Type B pancreatic cell (in vitro differentiated cells): ENCODE results near the gene CAPN10. TPM values are rescaled to one million over a fixed set of nuclear protein-coding genes. Genes with fewer than 3 reads are reported as not detected.
A peak's percentile ranks its signal among the peaks of the same experiment; 100 is the strongest.

Experiments
- DNase-seq: peaks from one replicate; pipeline ENCODE4 v3.0.0; 2021; ENCODE audit warnings: mixed read lengths; ENCODE audit not compliant: unreplicated experiment; ENCODE audit errors: extremely low spot score
- H3K27ac Mint-ChIP-seq: 2 replicates; pipeline ENCODE4 v1.8.0; 2021; ENCODE audit warnings: mild to moderate bottlenecking, mixed read lengths
- H3K27me3 Mint-ChIP-seq: 2 replicates; pipeline ENCODE4 v1.8.0; 2021; ENCODE audit warnings: mixed read lengths
- H3K36me3 Mint-ChIP-seq: 2 replicates; pipeline ENCODE4 v1.8.0; 2021; ENCODE audit warnings: mixed read lengths
- H3K4me1 Mint-ChIP-seq: one replicate; pipeline ENCODE4 v1.8.0; 2021; ENCODE audit warnings: mixed read lengths; ENCODE audit not compliant: unreplicated experiment
- H3K4me3 Mint-ChIP-seq: 2 replicates; pipeline ENCODE4 v1.8.0; 2021; ENCODE audit warnings: mild to moderate bottlenecking, mixed read lengths
- H3K9me3 Mint-ChIP-seq: 2 replicates; pipeline ENCODE4 v1.8.0; 2021; ENCODE audit warnings: mixed read lengths
- total RNA-seq: library from RNA; stranded (reverse); gene quantifications from 2 replicates; pipeline ENCODE4 v1.2.1, GENCODE V29; 2021; ENCODE audit warnings: low replicate concordance
- TF ChIP-seq, protein P1 (sequence below): fragments of 200-600 bp; sonication (generic); conservative IDR thresholded peaks from 2 replicates; pipeline ENCODE4 v1.5.0; 2021; ENCODE audit warnings: antibody characterized with exemption, mild to moderate bottlenecking

The CAPN10 gene
- total RNA-seq, 1 donor from 2014 or later, result 55.2 TPM

DNA sequence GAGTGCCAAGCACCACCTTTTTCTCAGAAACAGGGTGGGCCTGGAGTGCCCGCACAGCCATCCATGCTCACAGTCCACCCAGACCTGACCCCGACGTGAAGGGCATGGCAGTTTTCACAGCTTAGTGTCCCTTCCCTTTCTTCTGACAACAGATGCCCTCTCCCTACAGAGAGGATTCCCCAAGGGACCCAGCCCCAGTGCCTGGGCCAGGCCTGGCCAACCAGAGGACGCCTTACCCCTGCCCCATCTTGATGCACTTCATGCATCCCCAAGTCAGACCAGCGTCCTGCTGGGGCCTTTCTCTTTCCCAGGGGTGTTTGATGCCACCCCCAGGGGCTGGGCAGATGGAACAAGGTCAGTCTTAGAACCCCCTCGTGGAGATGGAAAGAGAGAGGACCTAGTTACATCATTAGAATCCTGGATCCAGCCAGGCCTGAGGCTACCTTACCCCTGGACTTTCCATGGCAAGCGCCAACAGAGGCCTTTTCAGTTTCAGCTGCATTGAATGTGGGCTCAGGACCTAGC, 32.5 kb upstream of the CAPN10 start:
- Mint-ChIP-seq H3K36me3 (peaks cover 14% of the 10 kb centered on the region), H3K4me3 (no peak overlapping the region), H3K27ac (no peak overlapping the region), H3K27me3 (no peaks in the 10 kb centered on the region), H3K9me3 (peaks cover 4% of the 10 kb centered on the region), H3K4me1 (peaks cover 9% of the 10 kb centered on the region)
- DNase-seq, result peak; percentile 62
- TF ChIP-seq, protein P1, sequence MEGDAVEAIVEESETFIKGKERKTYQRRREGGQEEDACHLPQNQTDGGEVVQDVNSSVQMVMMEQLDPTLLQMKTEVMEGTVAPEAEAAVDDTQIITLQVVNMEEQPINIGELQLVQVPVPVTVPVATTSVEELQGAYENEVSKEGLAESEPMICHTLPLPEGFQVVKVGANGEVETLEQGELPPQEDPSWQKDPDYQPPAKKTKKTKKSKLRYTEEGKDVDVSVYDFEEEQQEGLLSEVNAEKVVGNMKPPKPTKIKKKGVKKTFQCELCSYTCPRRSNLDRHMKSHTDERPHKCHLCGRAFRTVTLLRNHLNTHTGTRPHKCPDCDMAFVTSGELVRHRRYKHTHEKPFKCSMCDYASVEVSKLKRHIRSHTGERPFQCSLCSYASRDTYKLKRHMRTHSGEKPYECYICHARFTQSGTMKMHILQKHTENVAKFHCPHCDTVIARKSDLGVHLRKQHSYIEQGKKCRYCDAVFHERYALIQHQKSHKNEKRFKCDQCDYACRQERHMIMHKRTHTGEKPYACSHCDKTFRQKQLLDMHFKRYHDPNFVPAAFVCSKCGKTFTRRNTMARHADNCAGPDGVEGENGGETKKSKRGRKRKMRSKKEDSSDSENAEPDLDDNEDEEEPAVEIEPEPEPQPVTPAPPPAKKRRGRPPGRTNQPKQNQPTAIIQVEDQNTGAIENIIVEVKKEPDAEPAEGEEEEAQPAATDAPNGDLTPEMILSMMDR, result no peak

DNA sequence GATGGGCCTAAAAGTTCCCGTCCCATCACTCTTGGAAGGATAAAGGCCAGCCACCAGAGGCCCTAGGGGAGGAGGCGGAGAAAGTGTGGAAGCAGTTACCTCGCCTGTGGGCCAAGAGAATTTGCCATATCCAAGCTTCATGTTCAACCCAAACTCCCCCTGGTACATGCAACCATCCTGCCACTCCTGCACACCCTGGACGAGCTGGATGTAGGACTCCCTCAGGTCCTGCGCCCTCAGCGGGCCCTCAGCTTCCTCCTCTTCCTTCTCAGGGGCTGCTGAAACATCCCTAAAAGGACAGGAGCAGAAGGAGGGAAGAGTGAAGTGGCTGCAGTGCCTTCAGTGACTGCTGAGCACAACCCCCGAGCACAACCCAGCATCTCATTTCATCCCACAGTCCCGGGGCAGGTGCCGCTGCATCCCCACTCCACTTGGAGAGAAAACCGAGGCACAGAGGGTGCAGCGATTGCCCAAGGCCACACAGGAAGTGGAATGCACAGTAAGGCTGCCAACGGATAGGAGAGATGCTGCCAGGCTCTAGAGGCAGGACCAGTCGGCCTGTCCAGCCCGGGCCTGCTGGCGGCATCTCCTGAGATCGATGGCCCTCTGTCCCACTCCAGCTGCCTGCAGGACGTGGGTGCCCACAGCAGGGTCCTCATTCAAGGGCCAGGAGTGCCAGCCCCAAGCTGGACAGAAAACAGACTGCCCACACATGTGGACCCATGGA, 31.6 kb upstream of the CAPN10 start:
- H3K4me1 Mint-ChIP-seq, result peaks cover 16% of the 10 kb centered on the region
- H3K27ac Mint-ChIP-seq, result no peak overlapping the region
- TF ChIP-seq, protein P1, result no peak
- H3K9me3 Mint-ChIP-seq, result peaks cover 4% of the 10 kb centered on the region
- H3K4me3 Mint-ChIP-seq, result no peak overlapping the region
- H3K27me3 Mint-ChIP-seq, result no peaks in the 10 kb centered on the region
- peak; percentile 44 for DNase-seq
- H3K36me3 Mint-ChIP-seq, result peaks cover 14% of the 10 kb centered on the region

DNA sequence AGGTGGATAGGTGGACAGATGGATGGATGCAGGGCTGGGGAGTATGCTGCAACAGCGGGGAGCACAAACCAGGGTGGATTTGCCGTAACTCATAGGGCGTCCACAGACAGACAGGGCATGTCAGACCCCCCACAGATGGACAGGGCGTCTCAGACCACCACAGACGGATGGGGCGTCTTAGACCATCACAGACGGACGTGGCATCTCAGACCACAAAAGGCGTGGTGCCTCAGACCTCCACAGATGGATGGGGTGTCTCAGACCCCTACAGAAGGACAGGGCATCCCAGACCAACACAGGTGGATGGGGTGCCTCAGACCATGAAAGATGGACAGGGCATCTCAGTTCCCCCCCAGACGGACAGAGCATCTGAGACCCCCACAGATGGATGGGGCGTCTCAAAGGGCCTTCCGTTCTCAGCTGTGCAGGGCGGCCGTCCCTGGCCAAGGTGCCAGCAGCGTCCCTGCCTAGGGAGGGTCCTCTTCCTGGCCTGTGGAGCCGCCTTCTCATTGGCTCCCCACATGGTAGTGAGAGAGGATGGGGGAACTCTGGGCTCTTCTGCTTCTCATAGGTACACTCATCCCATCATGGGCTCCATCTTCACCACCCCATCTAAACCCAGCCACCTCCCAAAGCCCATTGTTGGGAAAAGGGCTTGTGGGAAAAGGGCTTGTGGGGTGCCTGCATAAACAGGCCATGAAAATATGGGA, 30.8 kb upstream of the CAPN10 start:
- peaks cover 13% of the 10 kb centered on the region for H3K36me3 Mint-ChIP-seq
- H3K4me1 Mint-ChIP-seq, result peaks cover 18% of the 10 kb centered on the region
- H3K4me3 Mint-ChIP-seq, result no peak overlapping the region
- peak; percentile 50 for DNase-seq
- TF ChIP-seq, protein P1, result no peak
- no peaks in the 10 kb centered on the region for H3K27me3 Mint-ChIP-seq
- H3K27ac Mint-ChIP-seq, result no peak overlapping the region
- H3K9me3 Mint-ChIP-seq, result peaks cover 4% of the 10 kb centered on the region

DNA sequence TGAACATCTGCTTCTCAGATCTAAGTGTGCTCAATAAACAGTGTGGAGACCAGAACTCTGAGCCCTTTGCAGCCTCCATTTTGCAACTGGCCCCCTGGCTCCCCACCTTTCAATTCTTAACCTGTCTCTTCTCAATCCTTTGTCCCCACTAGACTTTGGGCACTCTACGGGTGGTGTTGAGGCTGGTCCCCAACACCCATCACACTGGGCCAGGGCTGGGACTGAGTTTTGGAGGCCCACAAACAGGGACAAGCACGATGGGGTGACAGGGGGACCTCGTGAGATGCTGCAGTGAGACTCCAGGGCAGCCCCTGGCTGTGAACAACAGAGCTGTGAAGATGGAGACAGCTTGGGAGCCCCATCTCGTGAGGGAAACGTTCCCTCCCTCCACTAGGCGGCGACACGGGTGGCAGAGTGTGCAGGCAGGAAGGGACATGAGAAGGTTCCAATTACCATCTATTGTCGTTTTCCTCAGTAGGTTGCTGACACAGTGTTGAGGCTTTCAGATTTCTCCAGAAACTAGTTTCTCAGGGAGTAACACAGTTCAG, 29.9 kb upstream of the CAPN10 start:
- peak; percentile 69 for DNase-seq
- Mint-ChIP-seq H3K27me3 (no peaks in the 10 kb centered on the region), H3K4me3 (peak overlapping the region; percentile 70)

DNA sequence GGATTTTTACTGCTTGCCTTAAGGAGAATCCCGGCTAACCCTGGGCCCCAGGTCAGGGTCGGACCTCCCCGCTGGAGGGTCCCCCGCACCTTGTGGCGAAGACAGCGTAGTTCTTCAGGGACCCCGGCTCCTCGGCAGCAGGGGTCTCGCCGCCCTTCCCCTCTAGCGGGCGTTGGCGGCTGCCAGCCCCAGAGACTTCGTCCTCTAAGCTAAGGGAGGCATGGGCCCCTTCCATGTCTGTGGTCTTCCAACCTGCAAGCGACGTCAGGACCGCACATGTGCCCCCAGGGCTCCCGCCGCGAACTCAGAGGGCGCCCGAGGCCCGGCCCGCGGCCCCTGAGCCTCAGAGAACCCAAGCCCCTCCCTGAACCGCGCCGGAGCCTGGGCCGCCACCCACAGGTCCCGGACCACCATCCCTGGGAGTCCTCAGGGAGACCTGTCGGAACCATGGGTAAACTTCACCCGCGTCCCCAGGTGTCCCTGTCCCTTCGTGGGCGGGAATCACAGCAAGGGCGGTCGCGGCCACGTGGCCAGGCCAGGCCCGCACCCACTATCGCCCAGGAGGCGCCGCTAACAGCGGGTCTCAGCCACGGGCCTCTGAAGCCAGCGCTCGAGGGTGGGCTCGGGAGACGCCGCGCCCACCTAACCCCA, 29.3 kb upstream of the CAPN10 start:
- Mint-ChIP-seq H3K27ac (no peak overlapping the region), H3K9me3 (no peaks in the 10 kb centered on the region), H3K4me1 (peaks cover 26% of the 10 kb centered on the region), H3K27me3 (no peaks in the 10 kb centered on the region), H3K4me3 (peak overlapping the region; percentile 70), H3K36me3 (peaks cover 6% of the 10 kb centered on the region)
- DNase-seq, result peak; percentile 68
- TF ChIP-seq, protein P1, result no peak

More for the DNA sequence above, 29.9 kb upstream of the CAPN10 start:
- peaks cover 23% of the 10 kb centered on the region for H3K4me1 Mint-ChIP-seq
- no peak overlapping the region for H3K27ac Mint-ChIP-seq
- H3K36me3 Mint-ChIP-seq, result peaks cover 9% of the 10 kb centered on the region
- TF ChIP-seq, protein P1, result peak; percentile 63
- H3K9me3 Mint-ChIP-seq, result peaks cover 4% of the 10 kb centered on the region
